Neural progenitor cell (in vitro differentiated cells): ENCODE measurements around the gene ACO2. TPM values are rescaled to one million over a fixed set of nuclear protein-coding genes. Genes with fewer than 3 reads are reported as not detected.

Source experiments
- DNase-seq: peaks from one replicate; pipeline ENCODE4 v3.0.0-alpha.2; 2016; ENCODE audit warnings: low spot score
- H2AFZ ChIP-seq: fragments of 200-600 bp; sonication (generic); replicated peaks from 2 replicates; pipeline ENCODE4 v1.6.1; 2016; ENCODE audit warnings: antibody characterized with exemption
- H3F3A ChIP-seq: fragments of 200-600 bp; sonication (generic); 2 replicates; pipeline ENCODE4 v1.6.1; 2016; ENCODE audit warnings: antibody characterized with exemption, low read depth
- H3K27ac ChIP-seq: fragments of 200-600 bp; sonication (generic); 2 replicates; pipeline ENCODE4 v1.5.1; 2016; ENCODE audit warnings: mild to moderate bottlenecking
- H3K27me3 ChIP-seq: fragments of 200-600 bp; sonication (generic); 2 replicates; pipeline ENCODE4 v1.6.1; 2016; ENCODE audit warnings: mild to moderate bottlenecking, moderate library complexity
- H3K36me3 ChIP-seq: fragments of 200-600 bp; sonication (generic); 2 replicates; pipeline ENCODE4 v1.5.1; 2016
- H3K4me1 ChIP-seq: fragments of 200-600 bp; sonication (generic); 2 replicates; pipeline ENCODE4 v1.6.1; 2016; ENCODE audit warnings: mixed run types
- H3K4me2 ChIP-seq: fragments of 200-600 bp; sonication (generic); 2 replicates; pipeline ENCODE4 v1.6.1; 2016
- H3K4me3 ChIP-seq: fragments of 200-600 bp; sonication (generic); 2 replicates; pipeline ENCODE4 v1.5.1; 2016
- H3K79me2 ChIP-seq: fragments of 200-600 bp; sonication (generic); 2 replicates; pipeline ENCODE4 v1.6.1; 2016; ENCODE audit warnings: low read depth
- H3K9ac ChIP-seq: fragments of 200-600 bp; sonication (generic); 2 replicates; pipeline ENCODE4 v1.6.1; 2016
- H3K9me3 ChIP-seq: fragments of 200-600 bp; sonication (generic); 2 replicates; pipeline ENCODE4 v1.5.1; 2016; ENCODE audit warnings: low read depth
- H4K20me1 ChIP-seq: fragments of 200-600 bp; sonication (generic); 2 replicates; pipeline ENCODE4 v1.6.1; 2016; ENCODE audit warnings: low read depth
- H3K27ac Mint-ChIP-seq: 3 replicates; pipeline ENCODE4 v1.8.0; 2021; ENCODE audit warnings: mixed read lengths
- H3K27me3 Mint-ChIP-seq: 2 replicates; pipeline ENCODE4 v1.8.0; 2022; ENCODE audit warnings: low read depth, mild to moderate bottlenecking, inconsistent platforms, moderate library complexity, mixed read lengths; ENCODE audit not compliant: insufficient read depth
- H3K36me3 Mint-ChIP-seq: 3 replicates; pipeline ENCODE4 v1.8.0; 2021; ENCODE audit warnings: mixed read lengths
- H3K4me1 Mint-ChIP-seq: 3 replicates; pipeline ENCODE4 v1.8.0; 2021; ENCODE audit warnings: mixed read lengths
- H3K4me3 Mint-ChIP-seq: 3 replicates; pipeline ENCODE4 v1.8.0; 2021; ENCODE audit warnings: mild to moderate bottlenecking, moderate library complexity, mixed read lengths
- H3K9me3 Mint-ChIP-seq: 3 replicates; pipeline ENCODE4 v1.8.0; 2020; ENCODE audit warnings: mixed read lengths
- CTCF ChIP-seq: fragments of 200-600 bp; sonication (generic); IDR thresholded peaks from 2 replicates; pipeline ENCODE4 v1.5.1; 2017; ENCODE audit warnings: antibody characterized with exemption, mild to moderate bottlenecking
- EZH2 ChIP-seq: fragments of 200-600 bp; sonication (generic); IDR thresholded peaks from 2 replicates; pipeline ENCODE4 v1.6.1; 2017; ENCODE audit warnings: antibody characterized with exemption, mild to moderate bottlenecking, moderate library complexity
- EZH2phosphoT487 ChIP-seq: fragments of 200-600 bp; sonication (generic); IDR thresholded peaks from 2 replicates; pipeline ENCODE4 v1.6.1; 2017; ENCODE audit warnings: antibody characterized with exemption
- total RNA-seq: library from RNA; depleted of rRNA; stranded (reverse); fragments of >200 nt; gene quantifications from 2 replicates; pipeline ENCODE4 v1.2.3, GENCODE V29; 2015; ENCODE audit warnings: low replicate concordance

Gene ACO2
- total RNA-seq, 1 donor from 2014 or later: 36.6 TPM

DNA sequence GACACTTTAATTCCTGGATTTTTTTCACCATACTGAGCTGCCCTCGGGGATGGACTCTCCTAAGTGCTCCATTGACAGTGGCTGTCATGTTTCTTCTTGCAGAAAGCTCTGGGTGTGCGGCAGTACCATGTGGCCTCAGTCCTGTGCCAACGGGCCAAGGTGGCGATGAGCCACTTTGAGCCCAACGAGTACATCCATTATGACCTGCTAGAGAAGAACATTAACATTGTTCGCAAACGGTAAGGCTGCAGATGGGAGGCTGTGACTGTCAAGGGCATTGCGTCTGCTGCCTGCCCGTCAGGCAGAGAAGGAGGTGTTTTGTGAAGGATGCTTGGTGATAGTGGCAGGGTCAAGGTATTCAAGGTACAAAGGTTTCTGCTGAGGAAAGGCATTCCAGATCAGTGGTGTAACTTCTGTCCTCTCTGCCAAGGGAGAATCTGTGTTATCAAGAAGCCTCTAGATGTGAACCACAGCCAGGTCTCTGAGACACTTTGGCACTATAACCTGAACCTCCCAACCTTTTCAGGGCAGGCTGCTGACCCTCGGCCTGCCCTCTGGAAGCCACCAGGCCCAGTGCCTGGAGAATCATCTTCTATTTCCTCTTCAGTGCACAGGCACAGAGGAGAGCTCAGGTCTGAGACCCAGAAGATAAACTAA is 30.8 kb downstream of the ACO2 start:
- Histone ChIP-seq H3F3A (no peaks in the 10 kb centered on the region), H3K4me2 (no peak overlapping the region), H3K79me2 (peaks cover 7% of the 10 kb centered on the region), H4K20me1 (no peaks in the 10 kb centered on the region), H2AFZ (no peak overlapping the region), H3K9ac (no peak overlapping the region), H3K9me3 (no peaks in the 10 kb centered on the region), H3K4me1 (no peaks in the 10 kb centered on the region), H3K27ac (no peak overlapping the region), H3K36me3 (no peaks in the 10 kb centered on the region), H3K27me3 (no peaks in the 10 kb centered on the region), H3K4me3 (no peak overlapping the region)
- peaks cover 3% of the 10 kb centered on the region for H3K36me3 Mint-ChIP-seq
- no peaks in the 10 kb centered on the region for H3K4me1 Mint-ChIP-seq
- H3K27ac Mint-ChIP-seq: no peak overlapping the region
- no peak for DNase-seq
- no peak overlapping the region for H3K4me3 Mint-ChIP-seq
- TF ChIP-seq EZH2phosphoT487: no peak
- no peak for TF ChIP-seq EZH2
- no peak for TF ChIP-seq CTCF
- peaks cover 5% of the 10 kb centered on the region for H3K27me3 Mint-ChIP-seq
- H3K9me3 Mint-ChIP-seq: no peaks in the 10 kb centered on the region

GRCh38 chr22:41500303-41500702 is 31.4 kb downstream of the ACO2 start:
- H3K27ac Mint-ChIP-seq: no peak overlapping the region
- Histone ChIP-seq H3K9ac (no peak overlapping the region), H4K20me1 (no peaks in the 10 kb centered on the region)

DNA sequence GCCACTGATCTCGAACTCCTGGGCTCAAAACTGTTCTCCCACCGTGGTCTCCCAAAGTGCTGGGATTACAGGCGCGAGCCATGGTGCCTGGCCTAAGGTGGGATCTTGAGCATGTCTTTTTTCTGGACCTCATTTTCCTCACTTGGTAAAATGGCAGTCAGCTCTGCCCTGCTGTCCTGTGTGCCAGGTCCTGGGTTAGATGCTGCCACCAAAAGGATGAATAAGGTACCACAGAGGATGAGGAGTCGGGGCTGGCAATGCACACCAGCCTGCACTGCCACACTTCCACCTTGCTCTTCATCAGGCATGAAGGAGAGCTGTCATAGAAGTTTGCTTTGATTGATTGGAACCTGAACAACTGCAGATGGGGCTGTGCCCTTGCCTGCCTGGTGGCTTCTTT is 32.3 kb downstream of the ACO2 start:
- Histone ChIP-seq H3K9ac (no peak overlapping the region), H3K4me1 (no peaks in the 10 kb centered on the region), H3K79me2 (no peaks in the 10 kb centered on the region), H3K9me3 (no peaks in the 10 kb centered on the region), H3K27ac (no peak overlapping the region), H3F3A (no peaks in the 10 kb centered on the region), H4K20me1 (no peaks in the 10 kb centered on the region), H2AFZ (no peak overlapping the region), H3K4me3 (no peak overlapping the region), H3K27me3 (no peaks in the 10 kb centered on the region), H3K36me3 (no peaks in the 10 kb centered on the region), H3K4me2 (no peak overlapping the region)
- Mint-ChIP-seq H3K4me3 (no peak overlapping the region), H3K36me3 (peaks cover 5% of the 10 kb centered on the region), H3K27ac (no peak overlapping the region), H3K9me3 (no peaks in the 10 kb centered on the region), H3K27me3 (peaks cover 5% of the 10 kb centered on the region), H3K4me1 (no peaks in the 10 kb centered on the region)
- peak; percentile 44 for DNase-seq
- TF ChIP-seq CTCF (peak; percentile 43), EZH2 (no peak)

More at GRCh38 chr22:41500303-41500702, 31.4 kb downstream of the ACO2 start:
- no peak overlapping the region for H3K4me3 Mint-ChIP-seq
- no peaks in the 10 kb centered on the region for H3K9me3 ChIP-seq
- no peak overlapping the region for H3K4me3 ChIP-seq
- no peaks in the 10 kb centered on the region for H3K9me3 Mint-ChIP-seq
- H3K27ac ChIP-seq: no peak overlapping the region
- H3K36me3 Mint-ChIP-seq: peaks cover 5% of the 10 kb centered on the region
- no peaks in the 10 kb centered on the region for H3K4me1 Mint-ChIP-seq
- H3K4me2 ChIP-seq: no peak overlapping the region
- no peaks in the 10 kb centered on the region for H3K36me3 ChIP-seq
- DNase-seq: no peak
- H3K27me3 Mint-ChIP-seq: peaks cover 5% of the 10 kb centered on the region
- no peaks in the 10 kb centered on the region for H3F3A ChIP-seq
- H3K4me1 ChIP-seq: no peaks in the 10 kb centered on the region
- H3K79me2 ChIP-seq: peaks cover 1% of the 10 kb centered on the region
- no peak overlapping the region for H2AFZ ChIP-seq
- TF ChIP-seq CTCF: no peak
- no peak for TF ChIP-seq EZH2phosphoT487
- no peak for TF ChIP-seq EZH2
- no peaks in the 10 kb centered on the region for H3K27me3 ChIP-seq
